IPS DF 6.9 (cell line): ENCODE measurements around the gene MTMR11.
"Not testable (repeated sequence)": the region's sequence is repeated elsewhere in the genome, so short reads cannot be mapped to it uniquely, and the experiment has no call there.

Experiments
- DNase-seq: peaks from one replicate; pipeline ENCODE4 v3.0.0-alpha.2; 2013; ENCODE audit warnings: low read depth, low spot score
- H3K27ac ChIP-seq: one replicate; pipeline ENCODE4 v1.5.1; 2013; ENCODE audit warnings: low read length, control low read depth
- H3K27me3 ChIP-seq: 2 replicates; pipeline ENCODE4 v1.6.1; 2013; ENCODE audit warnings: mild to moderate bottlenecking, low read length; ENCODE audit not compliant: control insufficient read depth, insufficient read depth
- H3K36me3 ChIP-seq: 2 replicates; pipeline ENCODE4 v1.6.1; 2013; ENCODE audit warnings: low read length; ENCODE audit not compliant: control insufficient read depth, insufficient read depth
- H3K4me1 ChIP-seq: 2 replicates; pipeline ENCODE4 v1.6.1; 2013; ENCODE audit warnings: low read length; ENCODE audit not compliant: control insufficient read depth, insufficient read depth
- H3K4me3 ChIP-seq: 2 replicates; pipeline ENCODE4 v1.5.1; 2013; ENCODE audit warnings: mild to moderate bottlenecking, low read length
- H3K9me3 ChIP-seq: 2 replicates; pipeline ENCODE4 v1.6.1; 2013; ENCODE audit warnings: low read length, inconsistent platforms; ENCODE audit not compliant: control insufficient read depth, insufficient read depth
- WGBS: extraction: QIAGEN DNeasy Blood & Tissue Kit; methylation state at CpG from one replicate; pipeline ENCODE4 v1.1.7; 2013; ENCODE audit warnings: mixed read lengths, missing lambda C conversion rate; ENCODE audit not compliant: insufficient read length, insufficient coverage; 5-methylcytosine and 5-hydroxymethylcytosine counted together

Gene MTMR11

DNA sequence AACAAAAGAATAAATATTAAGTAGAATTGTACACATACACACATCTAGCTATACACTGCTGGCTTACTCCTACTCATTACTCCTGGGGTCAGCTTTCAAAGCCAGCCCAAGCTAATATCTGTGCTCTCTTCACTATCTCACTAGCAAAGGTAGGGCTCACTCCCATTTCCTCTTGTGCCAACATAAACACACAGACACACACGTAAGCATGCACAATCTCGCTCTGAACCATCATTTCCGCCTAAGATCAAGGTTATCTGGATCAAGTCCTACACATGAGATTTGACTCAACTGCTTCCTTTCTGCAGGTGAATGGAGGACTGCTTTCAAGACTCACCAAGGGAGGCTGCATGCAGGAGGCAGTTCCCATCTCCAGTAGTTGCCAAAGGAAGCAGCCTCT lies 28.8 kb upstream of the MTMR11 start:
- peaks cover 11% of the 10 kb centered on the region; the same call in 1 of the 2 replicates for H3K36me3 ChIP-seq
- no CpG with 5 or more reads among the region's 3 CpGs for WGBS
- no peaks in the 10 kb centered on the region for H3K9me3 ChIP-seq
- no peak for DNase-seq
- no peak overlapping the region for H3K4me3 ChIP-seq
- H3K27me3 ChIP-seq, result no peaks in the 10 kb centered on the region
- H3K27ac ChIP-seq, result no peak overlapping the region
- no peaks in the 10 kb centered on the region for H3K4me1 ChIP-seq

DNA sequence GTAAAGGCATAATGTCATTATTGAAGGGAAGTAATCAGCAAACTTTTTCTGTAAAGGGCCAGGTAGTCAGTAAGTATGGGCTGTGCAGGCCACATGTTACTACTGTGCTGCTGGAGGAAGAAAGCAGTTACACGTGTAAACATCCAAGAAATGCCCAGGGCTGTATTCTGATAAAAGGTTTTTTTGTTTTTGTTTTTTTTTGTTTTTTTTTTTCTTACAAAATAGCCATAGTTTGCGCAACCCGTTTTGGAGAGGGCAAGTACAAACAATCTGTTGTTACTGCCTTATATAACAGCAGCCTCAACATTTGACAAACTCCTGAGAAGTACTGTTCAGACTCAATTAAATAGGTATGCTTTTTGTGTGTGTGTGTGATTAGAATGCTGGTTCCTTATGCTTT lies 26.7 kb upstream of the MTMR11 start:
- no peaks in the 10 kb centered on the region for H3K9me3 ChIP-seq
- H3K27me3 ChIP-seq, result no peaks in the 10 kb centered on the region
- peaks cover 18% of the 10 kb centered on the region; the same call in 1 of the 2 replicates for H3K36me3 ChIP-seq
- no peak overlapping the region for H3K4me3 ChIP-seq
- no CpG with 5 or more reads among the region's 3 CpGs for WGBS
- DNase-seq, result no peak
- H3K27ac ChIP-seq, result no peak overlapping the region
- H3K4me1 ChIP-seq, result no peaks in the 10 kb centered on the region

DNA sequence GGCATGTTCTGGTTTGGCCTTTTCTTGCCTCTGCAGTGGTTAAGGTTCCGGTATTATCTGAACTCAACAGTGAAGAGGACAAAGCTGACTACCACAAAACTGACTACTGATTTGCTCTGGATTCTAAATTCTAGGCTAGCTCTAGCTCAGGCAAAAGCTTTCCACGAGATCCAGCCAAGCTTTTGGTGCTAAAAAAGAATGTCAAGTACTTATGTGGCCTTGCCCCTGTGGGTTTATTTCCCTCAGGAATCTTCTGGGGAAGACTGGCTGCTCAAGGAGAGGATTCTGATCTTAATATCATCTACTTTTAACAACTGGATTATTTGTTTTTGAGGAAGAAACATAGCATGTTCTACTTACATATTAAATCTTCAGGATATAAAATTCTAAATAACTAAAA lies 26.1 kb upstream of the MTMR11 start:
- peaks cover 2% of the 10 kb centered on the region; the same call in 1 of the 2 replicates for H3K9me3 ChIP-seq
- DNase-seq, result no peak
- no peaks in the 10 kb centered on the region for H3K27me3 ChIP-seq
- H3K4me3 ChIP-seq, result no peak overlapping the region
- peaks cover 21% of the 10 kb centered on the region for H3K36me3 ChIP-seq
- no peak overlapping the region for H3K27ac ChIP-seq
- WGBS, result no CpG with 5 or more reads among the region's 2 CpGs
- H3K4me1 ChIP-seq, result no peaks in the 10 kb centered on the region

DNA sequence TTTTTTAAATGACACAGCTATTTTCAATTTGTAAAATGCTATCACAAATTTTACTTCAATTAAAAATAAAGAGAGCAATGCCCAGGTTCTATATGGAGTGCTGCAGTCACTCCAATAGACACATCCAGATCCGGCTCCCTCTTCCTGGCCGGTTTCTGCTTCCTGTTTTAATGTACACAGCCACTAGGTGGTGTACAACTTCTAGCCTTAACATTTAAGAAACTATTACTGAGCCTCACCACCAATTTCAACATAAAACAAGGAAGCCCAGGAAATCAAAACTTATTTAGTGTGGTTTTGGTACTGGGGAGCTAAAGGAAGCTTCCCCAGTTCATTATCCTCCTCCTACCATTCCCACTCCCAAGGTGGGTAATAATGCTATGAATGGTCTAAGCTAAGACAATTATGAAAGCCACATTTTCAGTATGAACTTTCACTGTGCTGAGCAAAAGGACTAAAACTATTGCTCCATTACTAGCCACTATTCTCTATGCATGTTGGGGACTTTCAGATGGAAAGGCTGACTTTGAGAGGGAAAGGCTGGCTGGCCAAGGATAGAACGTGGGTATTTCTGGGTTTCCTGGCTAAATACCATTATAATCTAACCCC lies 25.5 kb upstream of the MTMR11 start:
- WGBS, result no CpG with 5 or more reads among the region's 3 CpGs
- Histone ChIP-seq H3K9me3 (peaks cover 4% of the 10 kb centered on the region; the same call in 1 of the 2 replicates), H3K4me3 (no peak overlapping the region), H3K36me3 (peaks cover 23% of the 10 kb centered on the region), H3K27ac (no peak overlapping the region), H3K27me3 (no peaks in the 10 kb centered on the region), H3K4me1 (no peaks in the 10 kb centered on the region)
- no peak for DNase-seq

DNA sequence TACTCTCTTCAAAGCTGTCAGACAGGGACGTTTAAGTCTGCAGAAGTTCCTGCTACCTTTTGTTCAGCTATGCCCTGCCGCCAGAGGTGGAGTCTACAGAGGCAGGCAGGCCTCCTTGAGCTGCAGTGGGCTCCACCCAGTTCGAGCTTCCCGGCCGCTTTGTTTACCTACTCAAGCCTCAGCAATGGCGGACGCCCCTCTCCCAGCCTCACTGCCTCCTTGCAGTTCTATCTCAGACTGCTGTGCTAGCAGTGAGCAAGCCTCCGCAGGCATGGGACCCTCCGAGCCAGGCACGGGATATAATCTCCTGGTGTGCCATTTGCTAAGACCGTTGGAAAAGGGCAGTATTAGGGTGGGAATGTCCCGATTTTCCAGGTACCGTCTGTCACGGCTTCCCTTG lies 20.9 kb upstream of the MTMR11 start:
- peaks cover 12% of the 10 kb centered on the region for H3K36me3 ChIP-seq
- not testable (repeated sequence) for H3K4me3 ChIP-seq, H3K4me1 ChIP-seq, H3K27me3 ChIP-seq, DNase-seq, H3K9me3 ChIP-seq, H3K27ac ChIP-seq
- no CpG with 5 or more reads among the region's 14 CpGs for WGBS

DNA sequence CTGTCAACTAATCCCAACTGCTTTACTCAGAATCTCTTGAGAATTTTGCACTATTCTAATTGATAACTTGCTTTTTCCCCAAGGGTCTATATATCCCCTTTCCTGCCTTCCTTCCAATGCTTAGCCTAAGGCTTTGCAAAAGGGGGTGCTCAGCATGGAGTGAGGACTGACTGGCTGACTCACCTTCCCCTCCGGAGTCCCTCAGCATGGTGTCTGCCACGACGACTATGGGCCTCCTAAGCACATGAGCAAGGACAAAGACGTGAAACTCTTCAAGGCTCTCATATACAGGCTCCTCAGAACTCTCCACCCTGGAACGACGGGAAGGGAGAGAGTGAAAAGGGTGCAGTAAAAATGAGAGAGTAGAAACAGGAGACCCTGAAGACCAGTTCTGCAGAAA lies 13.2 kb upstream of the MTMR11 start:
- H3K36me3 ChIP-seq, result peaks cover 6% of the 10 kb centered on the region; the same call in 1 of the 2 replicates
- H3K4me3 ChIP-seq, result no peak overlapping the region
- H3K27ac ChIP-seq, result no peak overlapping the region
- no peak for DNase-seq
- no peaks in the 10 kb centered on the region for H3K27me3 ChIP-seq
- no CpG with 5 or more reads among the region's 6 CpGs for WGBS
- no peaks in the 10 kb centered on the region for H3K4me1 ChIP-seq
- H3K9me3 ChIP-seq, result no peaks in the 10 kb centered on the region

DNA sequence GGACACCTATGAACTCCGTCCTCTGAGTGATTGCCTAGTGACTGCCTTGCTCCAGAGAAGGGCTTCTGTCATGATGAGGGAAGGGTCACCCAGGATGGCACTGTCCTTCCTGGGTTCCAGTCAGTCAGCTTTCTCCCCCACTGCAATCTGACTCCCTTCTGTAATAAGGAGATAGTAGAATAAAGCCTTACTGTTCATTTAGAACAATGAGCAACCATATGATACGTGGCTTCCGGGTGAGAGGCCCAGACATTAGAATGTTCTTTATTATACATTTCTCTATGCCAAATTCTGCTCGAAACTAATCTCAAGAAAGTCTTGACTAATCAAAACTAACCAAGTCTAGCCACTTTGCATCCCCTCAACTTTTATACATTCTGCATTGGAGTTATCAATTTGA lies 8.5 kb upstream of the MTMR11 start:
- Histone ChIP-seq H3K27ac (no peak overlapping the region), H3K36me3 (peaks cover 7% of the 10 kb centered on the region; the same call in 1 of the 2 replicates), H3K4me3 (no peak overlapping the region), H3K4me1 (no peaks in the 10 kb centered on the region), H3K9me3 (no peaks in the 10 kb centered on the region), H3K27me3 (no peaks in the 10 kb centered on the region)
- WGBS, result no CpG with 5 or more reads among the region's 4 CpGs
- no peak for DNase-seq

DNA sequence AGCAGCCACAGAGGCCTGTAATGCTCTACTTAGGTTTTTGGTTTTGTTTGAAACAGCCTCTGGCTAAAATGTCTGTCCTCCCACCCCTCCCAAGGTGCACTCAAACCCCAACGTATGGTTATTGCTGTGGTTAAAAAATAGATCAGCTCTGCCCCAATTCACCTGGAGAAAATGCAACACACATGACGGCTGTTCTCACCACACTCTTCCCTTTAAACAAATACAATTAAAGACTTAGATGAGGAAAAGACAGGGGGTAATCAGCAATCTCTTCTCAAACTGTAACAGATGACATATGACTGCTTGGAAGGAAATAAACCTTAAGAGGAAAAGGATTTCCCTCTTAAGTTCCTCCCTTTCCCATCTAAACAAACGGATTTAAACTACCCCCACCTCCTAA lies 6.2 kb upstream of the MTMR11 start:
- H3K27me3 ChIP-seq, result no peaks in the 10 kb centered on the region
- no peak overlapping the region for H3K27ac ChIP-seq
- no peak for DNase-seq
- no peak overlapping the region for H3K4me3 ChIP-seq
- peaks cover 3% of the 10 kb centered on the region; the same call in 1 of the 2 replicates for H3K36me3 ChIP-seq
- peaks cover 1% of the 10 kb centered on the region; the same call in 1 of the 2 replicates for H3K4me1 ChIP-seq
- no CpG with 5 or more reads among the region's 3 CpGs for WGBS
- no peaks in the 10 kb centered on the region for H3K9me3 ChIP-seq

DNA sequence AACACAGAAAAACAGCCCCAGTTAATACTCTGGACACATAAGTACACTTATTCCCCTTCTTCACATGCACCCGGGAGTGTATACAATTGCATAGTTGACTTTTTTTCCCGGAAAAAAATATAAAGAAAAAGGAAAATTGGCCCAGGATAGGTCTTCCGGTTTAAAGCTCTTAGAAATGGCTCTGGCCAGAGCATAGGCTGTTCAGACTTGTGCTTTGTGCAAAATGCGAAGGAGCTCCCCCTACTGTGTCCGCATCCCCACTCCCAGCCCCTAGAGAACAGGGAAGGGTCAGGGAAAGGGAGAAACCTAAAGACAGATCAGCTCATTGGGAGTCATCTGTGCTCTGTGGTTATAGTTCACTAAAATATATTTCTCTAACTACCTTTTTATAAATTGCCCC lies 5.5 kb upstream of the MTMR11 start:
- Histone ChIP-seq H3K4me3 (no peak overlapping the region), H3K27me3 (no peaks in the 10 kb centered on the region), H3K36me3 (peaks cover 3% of the 10 kb centered on the region; the same call in 1 of the 2 replicates), H3K27ac (no peak overlapping the region), H3K9me3 (no peaks in the 10 kb centered on the region), H3K4me1 (peaks cover 3% of the 10 kb centered on the region; the same call in 1 of the 2 replicates)
- no CpG with 5 or more reads among the region's 5 CpGs for WGBS
- no peak for DNase-seq

DNA sequence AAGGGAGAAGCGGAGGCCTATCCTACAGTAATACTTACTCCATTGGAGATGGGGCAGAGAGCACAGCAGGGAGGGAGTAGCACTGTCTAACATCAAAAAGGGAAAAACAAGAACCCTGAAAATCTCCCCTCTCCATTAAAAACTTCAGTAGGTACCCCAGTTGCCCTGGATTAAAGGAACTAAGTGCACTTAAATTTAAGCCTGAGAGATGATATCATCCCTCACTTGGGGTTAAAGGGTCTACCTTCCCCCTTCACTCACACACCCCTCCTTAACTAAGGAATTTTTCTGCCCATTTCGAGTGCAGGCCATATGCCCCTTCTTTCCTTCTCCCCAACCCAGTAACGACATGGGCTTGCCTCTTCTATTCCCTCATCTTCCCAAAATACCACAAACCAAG lies 3.7 kb upstream of the MTMR11 start:
- no peak for DNase-seq
- Histone ChIP-seq H3K4me3 (no peak overlapping the region), H3K27ac (no peak overlapping the region), H3K9me3 (no peaks in the 10 kb centered on the region), H3K27me3 (no peaks in the 10 kb centered on the region), H3K4me1 (peaks cover 3% of the 10 kb centered on the region; the same call in 1 of the 2 replicates), H3K36me3 (peaks cover 3% of the 10 kb centered on the region; the same call in 1 of the 2 replicates)
- no CpG with 5 or more reads among the region's 3 CpGs for WGBS

DNA sequence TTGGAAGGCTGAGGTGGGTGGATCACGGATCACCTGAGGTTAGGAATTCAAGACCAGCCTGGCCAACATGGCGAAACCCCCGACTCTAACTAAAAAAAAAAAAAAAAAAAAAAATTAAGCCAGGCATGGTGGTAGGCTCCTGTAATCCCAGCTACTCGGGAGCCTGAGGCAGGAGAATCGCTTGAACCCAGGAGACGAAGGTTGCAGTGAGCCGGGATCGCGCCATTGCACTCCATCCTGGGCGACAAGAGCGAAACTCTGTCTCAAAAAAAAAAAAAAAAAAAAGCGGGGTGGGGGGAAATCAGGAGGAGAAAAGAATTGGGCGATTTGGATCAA lies 2.0 kb upstream of the MTMR11 start:
- not testable (repeated sequence) for H3K4me1 ChIP-seq, H3K36me3 ChIP-seq, H3K27ac ChIP-seq, H3K9me3 ChIP-seq, H3K27me3 ChIP-seq, DNase-seq, H3K4me3 ChIP-seq
- no CpG with 5 or more reads among the region's 13 CpGs for WGBS
